WTC11 (cell line): ENCODE measurements around the gene SURF6. TPM values are rescaled to one million over a fixed set of nuclear protein-coding genes. Genes with fewer than 3 reads are reported as not detected.

Experiments used
- ATAC-seq: fragments of 200-7000 bp; cut with Tn5 transposase; 2 replicates; pipeline ENCODE4 v1.10.0; 2021; ENCODE audit warnings: mild to moderate bottlenecking, moderate library complexity
- CTCF ChIA-PET: fragments of 300-600 bp; sonication (Branson Sonifier 250); formaldehyde crosslinking; loops from one replicate; lab custom pipeline; 2021; ENCODE audit warnings: antibody characterized with exemption; lab: Charles Lee
- POLR2A ChIA-PET: fragments of 350-600 bp; sonication (Branson Sonifier 250); formaldehyde crosslinking; loops from one replicate; lab custom pipeline; 2021; ENCODE audit warnings: antibody characterized with exemption; lab: Charles Lee
- DNase-seq: peaks from one replicate; pipeline ENCODE4 v3.0.0; 2021; ENCODE audit warnings: low spot score
- H3K27ac Mint-ChIP-seq: 2 replicates; pipeline ENCODE4 v1.8.0; 2021; ENCODE audit warnings: mixed read lengths
- H3K27me3 Mint-ChIP-seq: 2 replicates; pipeline ENCODE4 v1.8.0; 2021; ENCODE audit warnings: low read depth, mild to moderate bottlenecking, moderate library complexity, mixed read lengths
- H3K36me3 Mint-ChIP-seq: 2 replicates; pipeline ENCODE4 v1.8.0; 2021; ENCODE audit warnings: mixed read lengths
- H3K4me1 Mint-ChIP-seq: 2 replicates; pipeline ENCODE4 v1.8.0; 2022; ENCODE audit warnings: mixed read lengths
- H3K4me3 Mint-ChIP-seq: 2 replicates; pipeline ENCODE4 v1.8.0; 2021; ENCODE audit warnings: mild to moderate bottlenecking, moderate library complexity, mixed read lengths
- H3K9me3 Mint-ChIP-seq: 2 replicates; pipeline ENCODE4 v1.8.0; 2021; ENCODE audit warnings: mixed read lengths
- ATF3 ChIP-seq: sonication (generic); formaldehyde crosslinking; conservative IDR thresholded peaks from 2 replicates; pipeline ENCODE4 v1.8.1; 2022; ENCODE audit warnings: mild to moderate bottlenecking, missing genetic modification reagents
- CDX4 ChIP-seq: fragments of 250-450 bp; sonication (Bioruptor Pico); IDR thresholded peaks from 2 replicates; pipeline ENCODE4 v1.9.0; 2021; ENCODE audit warnings: moderate library complexity, mild to moderate bottlenecking, inconsistent platforms, borderline replicate concordance
- CTCF ChIP-seq: fragments of 200-600 bp; IDR thresholded peaks from 2 replicates; pipeline ENCODE4 v1.8.0; 2022; ENCODE audit warnings: antibody characterized with exemption
- ESRRA ChIP-seq: sonication (generic); formaldehyde crosslinking; IDR thresholded peaks from 2 replicates; pipeline ENCODE4 v1.8.1; 2022; ENCODE audit warnings: mild to moderate bottlenecking, missing genetic modification reagents, borderline replicate concordance
- FOXJ3 ChIP-seq: sonication (generic); formaldehyde crosslinking; IDR thresholded peaks from 2 replicates; pipeline ENCODE4 v1.9.0; 2021; ENCODE audit warnings: missing genetic modification reagents, mild to moderate bottlenecking, borderline replicate concordance
- FOXP1 ChIP-seq: sonication (generic); formaldehyde crosslinking; IDR thresholded peaks from 2 replicates; pipeline ENCODE4 v1.8.0; 2022; ENCODE audit warnings: missing genetic modification reagents, mild to moderate bottlenecking, moderate library complexity, borderline replicate concordance
- GABPB1 ChIP-seq: sonication (generic); formaldehyde crosslinking; IDR thresholded peaks from 2 replicates; pipeline ENCODE4 v1.8.1; 2023; ENCODE audit warnings: mild to moderate bottlenecking, missing genetic modification reagents
- JAZF1 ChIP-seq: fragments of 250-450 bp; sonication (Bioruptor Pico); IDR thresholded peaks from 2 replicates; pipeline ENCODE4 v1.9.0; 2021; ENCODE audit warnings: moderate library complexity, mild to moderate bottlenecking, inconsistent platforms
- JUN ChIP-seq: sonication (generic); formaldehyde crosslinking; IDR thresholded peaks from 2 replicates; pipeline ENCODE4 v1.8.0; 2023; ENCODE audit warnings: mild to moderate bottlenecking, missing genetic modification reagents
- MAX ChIP-seq: sonication (generic); formaldehyde crosslinking; IDR thresholded peaks from 2 replicates; pipeline ENCODE4 v1.8.0; 2022; ENCODE audit warnings: mild to moderate bottlenecking, missing genetic modification reagents
- NFATC4 ChIP-seq: fragments of 250-450 bp; sonication (Bioruptor Pico); IDR thresholded peaks from 2 replicates; pipeline ENCODE4 v1.9.0; 2021; ENCODE audit warnings: mild to moderate bottlenecking
- NR2C2 ChIP-seq: sonication (generic); formaldehyde crosslinking; IDR thresholded peaks from 2 replicates; pipeline ENCODE4 v1.8.0; 2022; ENCODE audit warnings: mild to moderate bottlenecking, missing genetic modification reagents
- PRRX2 ChIP-seq: fragments of 250-450 bp; sonication (Bioruptor Pico); IDR thresholded peaks from 2 replicates; pipeline ENCODE4 v1.8.0; 2021; ENCODE audit warnings: mild to moderate bottlenecking
- RORB ChIP-seq: fragments of 250-450 bp; sonication (Bioruptor Pico); IDR thresholded peaks from 2 replicates; pipeline ENCODE4 v1.9.0; 2021; ENCODE audit warnings: mild to moderate bottlenecking
- SMAD3 ChIP-seq: sonication (generic); formaldehyde crosslinking; IDR thresholded peaks from 2 replicates; pipeline ENCODE4 v1.8.0; 2022; ENCODE audit warnings: missing genetic modification reagents, mild to moderate bottlenecking, borderline replicate concordance
- TEAD4 ChIP-seq: sonication (generic); formaldehyde crosslinking; IDR thresholded peaks from 2 replicates; pipeline ENCODE4 v1.8.0; 2022; ENCODE audit warnings: mild to moderate bottlenecking, missing genetic modification reagents
- ZBTB43 ChIP-seq: sonication (generic); formaldehyde crosslinking; IDR thresholded peaks from 2 replicates; pipeline ENCODE4 v1.8.1; 2023; ENCODE audit warnings: mild to moderate bottlenecking, missing genetic modification reagents
- ZNF121 ChIP-seq: sonication (generic); formaldehyde crosslinking; IDR thresholded peaks from 2 replicates; pipeline ENCODE4 v1.8.0; 2023; ENCODE audit warnings: missing genetic modification reagents
- ZNF416 ChIP-seq: fragments of 250-450 bp; sonication (Bioruptor Pico); IDR thresholded peaks from 2 replicates; pipeline ENCODE4 v1.9.0; 2021; ENCODE audit warnings: mild to moderate bottlenecking, inconsistent platforms
- total RNA-seq: library from RNA; stranded (reverse); gene quantifications from 3 replicates; pipeline ENCODE4 v1.2.3, GENCODE V29; 2021

Gene SURF6
- total RNA-seq, 1 experiment from 2014 or later: 67.2 TPM

GRCh38 chr9:133304158-133304470 lies 31.9 kb downstream of the SURF6 start:
- no peak for ATAC-seq
- ChIA-PET POLR2A (no interaction called here), CTCF (interaction anchor here (1.7 to 2.0 kb wide), 2 partner anchors 116 to 118 kb away, joined by 6 to 12 read pairs; no protein-coding TSS in a partner anchor)
- Mint-ChIP-seq H3K27me3 (peaks cover 14% of the 10 kb centered on the region; the same call in 1 of the 2 replicates), H3K27ac (no peak overlapping the region), H3K4me3 (no peak overlapping the region), H3K36me3 (no peaks in the 10 kb centered on the region), H3K4me1 (no peaks in the 10 kb centered on the region), H3K9me3 (peaks cover 11% of the 10 kb centered on the region)
- DNase-seq: no peak
- TF ChIP-seq ESRRA (CRISPR knock-in tag): no peak
- TF ChIP-seq JAZF1 (CRISPR knock-in tag): no peak
- TF ChIP-seq NFATC4: no peak
- TF ChIP-seq ZBTB43 (CRISPR knock-in tag): no peak
- no peak for TF ChIP-seq FOXP1 (CRISPR knock-in tag)
- TF ChIP-seq CTCF: no peak
- TF ChIP-seq ATF3 (CRISPR knock-in tag): no peak
- no peak for TF ChIP-seq CDX4 (CRISPR knock-in tag)
- TF ChIP-seq TEAD4 (CRISPR knock-in tag): no peak
- TF ChIP-seq SMAD3 (CRISPR knock-in tag): no peak
- no peak for TF ChIP-seq PRRX2
- TF ChIP-seq MAX (CRISPR knock-in tag): no peak
- no peak for TF ChIP-seq NR2C2 (CRISPR knock-in tag)
- no peak for TF ChIP-seq ZNF416 (CRISPR knock-in tag)

- DNase-seq: no peak
- no peaks in the 10 kb centered on the region for H3K4me1 Mint-ChIP-seq
- H3K27me3 Mint-ChIP-seq: peaks cover 12% of the 10 kb centered on the region; the same call in 1 of the 2 replicates
- peaks cover 8% of the 10 kb centered on the region for H3K9me3 Mint-ChIP-seq
- no peak for TF ChIP-seq PRRX2
- no peak for TF ChIP-seq JUN (CRISPR knock-in tag)
- TF ChIP-seq GABPB1 (CRISPR knock-in tag): no peak
- no peak for TF ChIP-seq RORB (CRISPR knock-in tag)
- TF ChIP-seq ZNF121 (CRISPR knock-in tag): no peak
- TF ChIP-seq FOXJ3 (CRISPR knock-in tag): no peak
- no peak overlapping the region for H3K27ac Mint-ChIP-seq
- no peaks in the 10 kb centered on the region for H3K36me3 Mint-ChIP-seq
- no peak for ATAC-seq
- ChIA-PET CTCF (interaction anchor here (1.7 to 2.0 kb wide), 2 partner anchors 115 to 118 kb away, joined by 6 to 12 read pairs; no protein-coding TSS in a partner anchor), POLR2A (no interaction called here)
- no peak overlapping the region for H3K4me3 Mint-ChIP-seq
Measured at GRCh38 chr9:133303266-133304157, 32.5 kb downstream of the SURF6 start.
